NCI-H345 (cell line): Measurements from ENCODE around the gene BANF2.

Source experiments
- DNase-seq: peaks from one replicate; lab custom pipeline; 2025; lab: John Stamatoyannopoulos, UW

Gene BANF2

GRCh38 chr20:17735959-17736621 lies 36.3 kb downstream of the BANF2 start:
- no peak for DNase-seq

GRCh38 chr20:17738154-17738553 lies 38.4 kb downstream of the BANF2 start:
- DNase-seq, result no peak

GRCh38 chr20:17741220-17741619 lies 41.5 kb downstream of the BANF2 start:
- no peak for DNase-seq

GRCh38 chr20:17742731-17743130 lies 43.0 kb downstream of the BANF2 start:
- DNase-seq, result no peak

- DNase-seq, result no peak
Observed at GRCh38 chr20:17743677-17744076, 43.9 kb downstream of the BANF2 start.

GRCh38 chr20:17747431-17747846 lies 47.7 kb downstream of the BANF2 start:
- no peak for DNase-seq

GRCh38 chr20:17748279-17748678 lies 48.5 kb downstream of the BANF2 start:
- DNase-seq, result no peak

GRCh38 chr20:17749626-17749977 lies 49.8 kb downstream of the BANF2 start:
- DNase-seq, result no peak

- no peak for DNase-seq
Observed at GRCh38 chr20:17749978-17750721, 50.4 kb downstream of the BANF2 start.

- DNase-seq, result no peak
Observed at GRCh38 chr20:17750722-17751045, 50.9 kb downstream of the BANF2 start.

- no peak for DNase-seq
Observed at GRCh38 chr20:17751640-17752039, 51.9 kb downstream of the BANF2 start.

- DNase-seq, result no peak
Observed at GRCh38 chr20:17752459-17752858, 52.7 kb downstream of the BANF2 start.

GRCh38 chr20:17753516-17753915 lies 53.8 kb downstream of the BANF2 start:
- DNase-seq, result no peak

- DNase-seq, result no peak
Observed at GRCh38 chr20:17756529-17756928, 56.8 kb downstream of the BANF2 start.

- DNase-seq, result no peak
Observed at GRCh38 chr20:17757496-17757895, 57.7 kb downstream of the BANF2 start.

- no peak for DNase-seq
Observed at GRCh38 chr20:17758010-17758409, 58.2 kb downstream of the BANF2 start.

- DNase-seq, result no peak
Observed at GRCh38 chr20:17758512-17758911, 58.7 kb downstream of the BANF2 start.

- peak; percentile 93 for DNase-seq
Observed at GRCh38 chr20:17759449-17759848, 59.7 kb downstream of the BANF2 start.

- peak; percentile 19 for DNase-seq
Observed at GRCh38 chr20:17761604-17762003, 61.8 kb downstream of the BANF2 start.

GRCh38 chr20:17762243-17762872 lies 62.6 kb downstream of the BANF2 start:
- DNase-seq, result peak; percentile 89

GRCh38 chr20:17762873-17763557 lies 63.2 kb downstream of the BANF2 start:
- DNase-seq, result no peak

GRCh38 chr20:17765017-17765416 lies 65.3 kb downstream of the BANF2 start:
- no peak for DNase-seq

- DNase-seq, result no peak
Observed at GRCh38 chr20:17765584-17765983, 65.8 kb downstream of the BANF2 start.
